HG03354 (cell line): ENCODE data around the gene ISG15.
"Not testable (repeated sequence)": the region's sequence is repeated elsewhere in the genome, so short reads cannot be mapped to it uniquely, and the experiment has no call there.

Source experiments
- ATAC-seq: cut with Tn5 transposase; IDR thresholded peaks from one replicate; pipeline ENCODE4 v1.9.1; 2021; ENCODE audit warnings: mild to moderate bottlenecking; ENCODE audit not compliant: unreplicated experiment, poor library complexity, severe bottlenecking

ISG15 gene

GRCh38 chr1:974687-975328 lies 38.5 kb upstream of the ISG15 start:
- ATAC-seq, result no peak

GRCh38 chr1:975365-975764 lies 37.9 kb upstream of the ISG15 start:
- ATAC-seq, result no peak

GRCh38 chr1:975896-976683 lies 37.2 kb upstream of the ISG15 start:
- peak; percentile 61 for ATAC-seq

- not testable (repeated sequence) for ATAC-seq
Observed at GRCh38 chr1:976791-977190, 36.5 kb upstream of the ISG15 start.

- ATAC-seq, result no peak
Observed at GRCh38 chr1:978069-978834, 35.0 kb upstream of the ISG15 start.

GRCh38 chr1:978835-979743 lies 34.2 kb upstream of the ISG15 start:
- no peak for ATAC-seq

- ATAC-seq, result no peak
Observed at GRCh38 chr1:979744-980072, 33.6 kb upstream of the ISG15 start.

- no peak for ATAC-seq
Observed at GRCh38 chr1:980137-980571, 33.1 kb upstream of the ISG15 start.

- ATAC-seq, result no peak
Observed at GRCh38 chr1:980602-981395, 32.5 kb upstream of the ISG15 start.

- ATAC-seq, result no peak
Observed at GRCh38 chr1:981491-981954, 31.8 kb upstream of the ISG15 start.

- ATAC-seq, result no peak
Observed at GRCh38 chr1:981955-982558, 31.2 kb upstream of the ISG15 start, which contains the start of gene PERM1. TSS of gene PERM1 (minus strand) at chr1:982093. CDS start at chr1:981029, 1,064 bp downstream.

GRCh38 chr1:982765-983436 lies 30.4 kb upstream of the ISG15 start:
- no peak for ATAC-seq

- ATAC-seq, result no peak
Observed at GRCh38 chr1:983798-984475, 29.4 kb upstream of the ISG15 start.

- no peak for ATAC-seq
Observed at GRCh38 chr1:984476-984814, 28.9 kb upstream of the ISG15 start.

- no peak for ATAC-seq
Observed at GRCh38 chr1:985126-985525, 28.2 kb upstream of the ISG15 start.

- not testable (repeated sequence) for ATAC-seq
Observed at GRCh38 chr1:988061-988460, 25.2 kb upstream of the ISG15 start.

- not testable (repeated sequence) for ATAC-seq
Observed at GRCh38 chr1:991275-991674, 22.0 kb upstream of the ISG15 start.
